Measurements from ENCODE around the gene CDIP1.

CDIP1 gene

DNA sequence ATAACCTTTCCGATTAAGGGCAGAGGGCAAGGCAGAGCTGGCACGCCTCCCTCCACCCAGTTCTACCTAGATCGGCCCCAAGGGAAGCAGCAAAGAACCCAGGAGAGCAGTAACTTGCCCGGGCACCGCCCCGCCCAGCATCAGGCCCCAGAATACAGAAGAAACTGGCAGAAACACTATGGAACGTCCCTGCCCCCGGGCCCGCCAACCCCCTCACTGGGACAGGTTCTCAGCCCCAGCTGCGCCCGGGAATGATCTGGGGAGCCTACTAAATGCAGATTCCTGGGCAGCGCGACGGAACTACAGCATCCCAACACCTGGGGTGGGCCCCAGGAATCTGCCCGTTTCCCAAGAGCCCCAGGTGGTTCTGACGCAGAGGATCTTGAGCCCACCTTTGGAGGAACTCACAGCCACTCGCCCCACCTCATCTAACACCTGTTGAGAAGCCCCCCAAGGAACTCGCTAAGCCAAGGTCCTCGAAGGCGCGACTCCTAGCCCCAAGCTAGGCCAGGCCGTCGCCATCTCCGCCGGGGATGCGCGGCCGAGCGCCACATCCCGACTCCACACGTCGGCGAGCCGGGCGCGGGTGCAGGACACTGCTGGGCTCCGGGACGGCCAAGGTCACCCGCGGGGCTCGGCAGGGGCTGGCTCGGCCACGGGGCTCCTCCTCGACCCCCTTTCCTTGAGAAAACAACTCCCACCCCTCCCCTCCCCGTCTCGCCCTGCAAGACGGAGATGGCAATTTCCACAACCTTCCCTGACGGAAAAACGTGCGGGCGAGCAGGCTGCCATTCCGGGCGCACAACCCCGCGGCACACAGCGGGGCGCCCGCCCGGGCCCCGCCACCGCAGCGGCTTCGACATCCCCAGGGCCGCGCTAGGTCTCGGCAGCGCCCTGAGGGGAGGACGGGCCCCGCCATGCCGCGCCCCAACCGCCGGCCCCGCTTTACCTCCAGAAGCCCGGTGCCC lies 913 bp downstream of the CDIP1 start:
- peak in 1 of 2 donors; percentile 46 for DNase-seq

DNA sequence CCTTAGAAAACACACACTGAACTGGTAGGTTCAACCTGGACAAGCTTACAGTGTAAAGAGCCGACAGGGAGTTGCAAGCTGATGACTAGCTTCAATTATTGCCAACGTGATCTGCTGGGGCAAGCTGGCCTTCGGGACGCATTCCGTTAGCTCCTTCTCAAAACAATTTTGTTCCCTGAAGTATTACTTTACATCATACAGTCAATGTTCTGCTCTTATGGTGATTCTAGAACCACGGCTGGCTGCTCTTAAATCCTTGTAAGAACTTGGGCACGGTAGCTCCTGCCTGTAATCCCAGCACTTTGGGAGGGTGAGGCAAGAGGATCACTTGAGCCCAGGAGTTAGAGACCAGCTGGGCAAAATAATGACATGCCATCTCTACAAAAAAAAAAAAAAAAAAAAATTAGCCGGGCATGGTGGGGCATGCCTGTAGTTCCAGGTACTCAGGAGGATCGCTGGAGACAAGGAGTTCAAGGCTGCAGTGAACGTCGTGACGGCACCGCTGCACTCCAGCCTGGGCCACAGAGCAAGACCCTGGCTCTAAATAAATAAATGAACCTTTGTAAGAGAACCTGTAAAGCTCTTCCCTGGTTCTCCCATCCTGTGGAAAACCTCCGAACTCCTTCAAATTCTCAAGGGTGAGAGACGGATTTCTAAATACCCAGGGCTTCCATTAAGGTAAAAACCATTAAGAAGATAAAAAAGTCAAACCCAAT lies 2.0 kb downstream of the CDIP1 start:
- no peak for DNase-seq

DNA sequence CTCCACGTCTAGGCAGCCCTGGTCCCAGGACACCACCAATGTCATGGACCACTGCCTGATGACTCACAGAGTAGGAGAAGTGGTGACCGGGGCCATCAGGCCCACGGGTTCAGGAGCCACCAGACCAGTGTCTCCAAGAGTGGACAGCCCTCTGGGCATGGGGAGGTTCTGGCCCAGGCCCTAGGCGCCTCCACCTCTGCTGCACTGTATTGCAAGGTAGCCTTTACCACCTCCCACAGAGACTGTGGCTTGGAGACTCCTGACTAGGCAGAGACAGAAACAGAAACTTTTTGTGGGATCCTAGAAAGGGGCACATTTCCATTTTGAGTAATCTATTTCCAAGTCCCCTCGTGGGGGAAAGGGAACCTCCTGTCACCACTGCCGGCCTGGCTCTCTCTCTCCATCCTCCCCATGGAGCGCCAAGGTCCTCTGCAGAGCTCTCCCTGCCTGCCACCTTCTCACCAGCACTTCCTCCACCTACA lies 2.9 kb downstream of the CDIP1 start:
- no peak for DNase-seq

DNA sequence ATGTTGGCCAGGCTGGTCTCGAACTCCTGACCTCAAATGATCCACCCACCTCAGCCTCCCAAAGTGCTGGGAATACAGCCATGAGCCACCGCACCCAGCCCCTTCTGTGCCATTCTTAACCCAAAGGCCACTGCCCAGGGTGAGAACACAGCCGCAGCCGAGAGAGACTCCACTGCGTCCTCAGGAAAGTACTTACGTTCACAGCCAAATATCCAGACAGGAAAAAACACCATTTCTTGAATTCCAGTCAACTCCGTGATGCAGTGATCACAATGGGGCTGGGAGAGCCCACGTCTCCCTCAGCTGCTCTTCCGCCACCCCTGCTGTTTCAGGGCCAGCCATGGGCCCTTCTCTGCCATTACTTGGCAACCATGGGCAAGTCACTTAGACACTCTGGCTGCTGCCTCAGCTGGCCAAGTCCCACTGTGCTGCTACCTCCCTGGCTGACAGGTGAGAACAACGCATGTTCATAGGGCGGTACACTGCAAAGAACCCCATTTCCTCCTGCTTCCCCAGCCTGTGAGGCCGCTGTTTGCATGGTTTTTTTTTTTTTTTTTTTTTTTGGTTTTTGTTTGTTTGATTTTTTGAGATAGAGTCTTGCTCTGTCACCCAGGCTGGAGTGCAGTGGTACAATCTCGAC lies 4.3 kb downstream of the CDIP1 start:
- no peak for DNase-seq

DNA sequence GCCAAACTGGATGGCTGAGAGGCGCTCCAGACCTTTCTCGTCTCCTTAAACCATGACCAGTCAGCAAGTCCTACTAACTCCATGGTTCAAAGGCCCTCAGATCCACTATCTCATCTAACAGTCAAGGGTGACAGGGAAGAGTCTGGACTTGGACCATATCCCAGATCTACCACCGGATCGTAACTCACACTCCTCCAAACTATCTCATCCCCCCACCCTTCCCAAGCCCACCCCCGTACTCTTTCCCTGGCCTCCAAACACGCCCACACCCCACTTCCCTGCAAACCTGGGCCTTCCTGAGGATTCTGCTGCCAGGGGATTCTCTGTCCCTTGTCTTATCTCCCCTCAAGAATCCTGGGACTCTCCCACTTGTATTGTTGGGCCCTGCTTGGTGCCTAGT lies 5.1 kb downstream of the CDIP1 start:
- DNase-seq = no peak

DNA sequence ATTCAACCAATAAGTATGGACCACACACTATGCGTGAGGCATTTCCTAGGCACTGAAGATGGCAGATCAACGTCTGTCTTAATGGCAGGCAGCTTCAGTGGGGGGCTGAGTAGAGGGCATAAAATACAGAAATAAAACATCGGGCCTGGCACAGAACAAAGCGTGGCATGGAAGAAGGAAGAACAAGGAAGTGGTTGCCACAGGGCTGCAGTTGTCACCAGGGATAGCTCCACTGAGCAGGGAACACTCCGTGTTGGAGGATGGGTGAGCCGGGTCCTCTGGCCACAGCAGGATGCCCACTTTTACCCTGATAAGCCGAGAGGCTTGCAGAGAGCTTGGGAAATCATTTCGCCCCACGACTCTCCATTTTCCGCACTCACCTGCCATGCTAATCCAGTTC lies 6.3 kb downstream of the CDIP1 start:
- no peak for DNase-seq

DNA sequence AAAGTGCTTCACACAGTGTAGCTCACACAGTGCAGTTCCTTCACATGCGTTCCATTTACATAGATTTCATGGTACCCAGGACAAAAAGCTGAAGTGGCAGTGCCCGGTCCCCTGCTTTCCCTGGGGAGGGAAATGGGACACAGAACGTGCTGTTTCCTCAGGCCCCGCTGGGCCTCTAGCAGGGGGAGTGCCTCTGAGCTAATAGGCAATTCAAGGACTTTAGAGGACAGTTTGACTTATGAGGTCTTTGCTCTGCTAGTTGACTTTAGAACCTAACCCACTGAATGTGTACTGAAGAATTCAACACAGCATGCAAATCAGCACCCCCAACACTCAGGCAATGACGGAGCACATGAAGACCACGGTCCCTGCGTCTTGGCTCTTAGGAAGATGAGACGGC lies 6.8 kb downstream of the CDIP1 start:
- DNase-seq = no peak

DNA sequence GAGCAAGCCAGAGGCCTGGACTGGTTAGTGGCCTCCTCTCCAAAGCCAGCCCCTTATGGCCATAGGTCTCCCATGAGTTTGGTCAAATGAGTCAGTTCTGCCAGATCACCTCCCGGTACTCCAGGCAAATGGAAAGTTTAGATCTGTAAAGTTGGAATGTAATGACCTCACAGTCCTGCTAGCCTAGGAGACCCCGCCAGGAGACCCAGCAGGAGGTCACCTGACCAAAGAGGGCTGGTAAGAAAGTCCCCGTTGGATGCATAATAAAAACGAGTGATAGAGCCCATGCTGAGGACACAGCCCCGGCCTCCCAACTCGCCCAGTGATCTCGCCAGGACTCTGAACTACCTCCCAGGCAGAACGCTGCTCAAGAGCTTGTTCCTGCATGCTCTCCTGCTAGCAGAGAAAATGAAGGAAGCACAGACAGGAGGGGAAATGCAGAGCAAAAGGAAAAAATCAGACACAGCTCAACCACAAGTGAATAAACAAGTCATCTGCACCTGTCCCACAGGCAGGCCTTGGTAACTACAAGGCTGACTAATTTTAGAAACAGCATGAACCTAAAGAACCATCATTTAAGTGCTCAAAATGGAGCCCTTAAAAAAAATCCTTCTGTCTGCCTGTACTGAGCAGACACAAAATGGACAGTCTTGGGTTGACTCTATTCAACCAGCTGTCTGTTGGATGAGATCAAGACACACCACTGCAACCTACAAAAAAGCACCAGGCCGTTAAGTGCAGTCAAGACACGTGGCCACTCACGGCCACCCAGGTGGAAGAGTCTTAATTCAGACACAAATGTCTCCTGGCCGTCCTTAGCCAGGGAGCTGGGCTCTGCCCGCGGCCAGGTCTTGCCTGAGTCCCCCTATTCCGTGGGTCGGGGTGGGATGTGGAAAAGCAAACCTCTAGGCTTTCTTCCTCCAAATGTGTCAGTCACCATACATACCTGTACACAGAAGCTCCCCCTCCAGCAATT lies 9.2 kb downstream of the CDIP1 start:
- no peak for DNase-seq

DNA sequence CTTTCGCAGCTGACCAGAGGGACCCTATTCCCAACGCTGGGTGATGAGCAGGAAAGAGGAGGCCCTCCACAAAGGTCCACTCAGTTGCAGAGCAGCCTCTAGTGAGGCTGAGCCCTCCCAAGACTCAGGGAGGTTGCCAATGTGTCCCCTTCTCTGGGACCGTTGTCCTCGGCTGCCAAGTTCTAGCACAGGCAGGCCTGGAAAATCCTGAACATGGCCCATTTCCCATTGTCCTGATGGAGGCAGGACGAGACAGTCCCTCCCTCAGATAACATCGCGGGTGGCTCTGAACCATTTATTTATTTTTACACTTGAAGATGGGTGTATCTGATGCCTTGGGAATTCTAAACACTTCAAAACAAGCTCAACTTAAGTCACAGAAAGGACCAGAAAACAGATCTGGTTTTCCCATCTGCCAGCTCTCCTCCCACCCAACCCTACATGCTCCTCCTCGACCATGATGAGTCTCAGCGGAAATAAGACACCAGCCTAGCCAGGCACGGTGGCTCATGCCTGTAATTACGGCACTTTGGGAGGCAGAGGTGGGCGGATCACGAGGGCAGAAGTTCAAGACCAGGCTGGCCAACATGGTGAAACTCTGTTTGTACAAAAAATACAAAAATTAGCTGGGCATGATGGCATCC lies 12.8 kb downstream of the CDIP1 start:
- DNase-seq = no peak

DNA sequence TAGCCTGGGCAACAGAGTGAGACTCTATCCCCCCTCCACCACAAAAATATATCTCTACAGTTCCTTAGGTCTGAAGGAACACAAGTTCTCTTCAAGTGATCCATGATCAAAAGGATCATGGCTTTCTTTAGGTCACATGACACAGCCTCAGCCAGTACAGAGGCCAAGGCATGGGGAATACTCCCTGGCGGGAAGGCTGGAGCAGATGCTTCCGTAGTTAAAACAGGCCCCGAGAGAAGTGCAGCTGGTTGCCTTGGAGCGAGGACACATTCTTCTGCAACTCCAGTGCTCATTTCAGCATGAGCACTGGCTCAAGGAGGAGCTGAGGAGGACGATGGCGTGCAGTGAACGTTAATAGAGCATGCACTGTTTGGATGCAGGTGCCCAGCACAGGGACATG lies 13.5 kb downstream of the CDIP1 start:
- DNase-seq = peak in 1 of 2 donors; percentile 33

DNA sequence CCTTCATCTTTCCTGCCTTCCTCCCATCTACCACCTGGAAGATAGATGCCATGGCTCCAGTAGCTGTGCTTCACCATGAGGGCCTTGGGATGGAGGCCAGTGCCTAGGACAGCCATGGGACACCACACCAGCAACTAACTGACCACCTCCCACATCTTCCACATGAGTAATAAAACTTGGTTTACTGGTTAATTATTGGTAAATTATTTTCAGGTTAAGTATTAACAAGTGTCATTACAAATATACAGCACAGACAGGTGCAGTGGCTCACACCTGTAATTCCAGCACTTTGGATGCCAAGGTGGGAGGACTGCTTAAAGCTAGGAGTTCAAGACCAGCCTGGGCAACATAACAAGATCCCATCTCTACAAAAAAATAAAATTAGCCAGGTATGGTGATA lies 14.0 kb downstream of the CDIP1 start:
- no peak for DNase-seq

DNA sequence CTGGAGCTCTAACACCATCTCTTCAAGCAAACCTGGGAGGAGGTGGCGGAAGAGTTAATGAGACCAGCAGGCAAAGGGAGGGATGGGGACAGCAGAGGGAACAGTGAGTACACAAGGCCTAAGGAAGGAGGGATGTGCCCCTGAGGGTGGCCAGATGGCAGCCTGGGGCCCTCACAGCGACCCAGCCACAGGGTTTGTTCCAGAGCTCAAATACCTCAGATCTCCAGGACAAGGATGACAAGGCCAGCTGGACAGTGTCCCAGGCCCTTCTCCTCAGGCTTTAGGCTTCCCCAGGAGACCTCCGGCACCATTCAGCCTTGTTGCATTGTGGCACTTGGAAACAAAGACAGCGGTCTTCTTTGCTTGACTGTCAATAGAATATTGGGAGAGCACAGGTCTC lies 14.9 kb downstream of the CDIP1 start:
- peak in 1 of 2 donors; percentile 27 for DNase-seq

DNA sequence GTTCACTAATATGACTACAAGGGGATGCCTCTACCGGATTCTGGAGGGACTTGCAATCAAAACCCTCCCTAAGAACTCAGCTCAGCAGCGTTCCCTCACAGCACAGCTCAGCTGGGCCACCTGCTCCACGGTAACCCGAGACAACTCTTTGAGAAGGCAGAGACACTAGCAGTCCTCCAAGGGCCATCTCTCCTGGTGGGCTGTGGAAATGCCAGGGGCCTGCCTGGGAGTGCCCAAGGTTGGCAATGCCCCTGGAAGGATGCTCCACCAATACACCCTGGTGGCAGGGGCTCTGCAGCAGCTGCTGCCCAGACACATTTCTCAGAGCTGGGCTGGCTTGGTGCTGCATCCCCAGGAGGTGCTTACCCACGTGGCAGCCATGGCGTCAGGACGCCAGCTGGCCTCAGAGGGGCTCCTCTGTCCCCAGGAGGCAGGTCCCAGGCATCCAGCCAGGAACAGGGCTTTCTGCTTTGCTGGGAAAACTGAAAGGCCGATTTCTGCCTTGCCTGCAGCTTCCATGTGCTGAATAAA lies 16.5 kb downstream of the CDIP1 start:
- peak; percentile 67 to 69 for DNase-seq

DNA sequence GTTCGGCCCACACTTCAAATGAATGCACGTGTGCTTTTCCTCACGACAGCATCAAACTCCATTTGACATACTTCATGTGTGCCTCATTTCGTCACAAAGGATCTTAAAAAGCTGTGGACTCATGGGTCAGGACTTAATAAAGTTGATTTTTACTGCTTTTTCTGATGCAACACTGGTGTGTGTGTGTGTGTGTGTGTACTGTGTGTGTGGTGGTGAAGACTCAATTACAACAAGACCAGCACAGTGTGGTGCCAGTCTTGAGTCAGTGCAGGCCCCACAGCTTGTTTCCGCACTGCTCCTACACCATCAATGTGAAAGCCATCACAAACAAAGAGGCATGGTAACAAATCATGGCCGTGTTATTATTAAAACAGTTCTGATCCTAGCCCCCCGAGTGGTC lies 17.7 kb downstream of the CDIP1 start:
- no peak for DNase-seq

DNA sequence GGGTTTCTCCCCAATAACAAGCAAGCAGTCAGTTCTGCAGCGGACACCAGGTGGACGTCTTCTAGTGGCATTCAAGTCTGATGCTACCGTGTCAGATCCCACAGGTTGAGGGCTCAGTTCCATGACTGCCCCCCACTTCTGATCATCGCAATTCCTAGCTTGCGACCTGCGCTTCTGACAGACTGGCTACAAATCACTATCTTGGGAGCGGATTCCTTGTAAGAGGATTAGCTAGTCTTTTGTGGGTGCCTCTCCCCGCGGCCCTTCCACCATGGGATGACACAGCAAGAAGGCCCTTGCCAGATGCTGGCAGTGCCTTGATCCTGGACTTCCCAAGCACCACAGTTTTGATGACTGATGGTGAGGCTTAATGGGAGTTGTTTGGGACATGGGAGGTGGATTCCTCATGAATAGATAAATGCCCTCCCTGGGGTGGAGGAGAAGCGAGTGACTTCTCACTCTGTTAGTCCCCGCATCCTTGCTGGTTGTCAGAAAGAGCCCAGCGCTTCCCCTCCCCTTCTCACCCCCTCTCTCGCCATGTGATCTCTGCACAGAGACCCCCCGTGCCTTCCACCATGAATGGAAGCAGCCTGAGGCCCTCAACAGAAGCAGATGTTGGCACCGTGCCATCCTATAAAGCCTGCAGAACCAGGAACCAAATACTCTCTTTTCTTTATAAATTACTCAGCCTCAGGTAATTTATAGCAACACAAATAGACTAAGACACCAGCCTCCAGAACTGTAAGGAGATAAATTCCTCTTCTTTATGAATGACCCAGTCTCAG lies 19.1 kb downstream of the CDIP1 start:
- no peak for DNase-seq

DNA sequence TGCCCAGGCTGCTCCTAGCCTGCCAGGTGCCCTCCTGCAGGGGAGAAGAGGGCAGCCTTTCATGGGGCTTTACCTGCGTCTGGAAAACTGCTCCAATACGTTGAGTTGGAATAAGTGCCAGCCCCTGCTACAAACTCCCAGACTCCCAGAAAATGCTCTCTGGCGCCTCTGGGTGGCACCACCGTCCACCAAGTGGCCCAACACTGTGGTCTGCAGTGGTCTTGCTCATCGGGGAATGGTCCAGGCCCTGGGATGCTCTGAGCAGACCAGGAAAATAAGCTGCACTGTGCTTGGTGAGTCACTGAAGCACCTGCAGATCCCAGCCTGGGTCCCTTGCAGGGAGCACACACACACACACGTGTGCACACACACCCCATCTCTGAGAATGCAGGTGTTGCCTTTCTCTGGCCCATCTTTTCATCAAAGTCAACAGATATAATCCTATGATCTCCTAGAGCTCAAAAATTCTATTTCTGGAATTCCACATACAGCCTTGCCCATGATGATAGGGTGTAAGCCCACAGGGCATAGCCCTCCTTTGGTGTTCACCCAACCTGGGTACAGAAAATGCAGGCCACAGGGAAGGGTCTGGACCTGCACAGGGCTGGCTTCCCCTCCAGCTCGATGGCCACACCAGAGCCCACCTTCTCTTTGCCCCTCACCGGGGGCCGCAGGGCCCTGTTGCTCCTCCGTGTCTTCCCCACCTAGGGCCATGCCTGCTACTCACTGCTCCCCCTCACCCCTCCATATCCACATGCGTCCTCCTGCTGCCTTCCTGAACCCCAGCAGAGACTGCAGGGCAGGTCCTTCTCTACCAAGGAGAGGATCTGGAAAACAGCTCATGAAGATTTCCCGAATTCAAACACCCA lies 20.5 kb downstream of the CDIP1 start:
- peak in 1 of 2 donors; percentile 37 for DNase-seq

DNA sequence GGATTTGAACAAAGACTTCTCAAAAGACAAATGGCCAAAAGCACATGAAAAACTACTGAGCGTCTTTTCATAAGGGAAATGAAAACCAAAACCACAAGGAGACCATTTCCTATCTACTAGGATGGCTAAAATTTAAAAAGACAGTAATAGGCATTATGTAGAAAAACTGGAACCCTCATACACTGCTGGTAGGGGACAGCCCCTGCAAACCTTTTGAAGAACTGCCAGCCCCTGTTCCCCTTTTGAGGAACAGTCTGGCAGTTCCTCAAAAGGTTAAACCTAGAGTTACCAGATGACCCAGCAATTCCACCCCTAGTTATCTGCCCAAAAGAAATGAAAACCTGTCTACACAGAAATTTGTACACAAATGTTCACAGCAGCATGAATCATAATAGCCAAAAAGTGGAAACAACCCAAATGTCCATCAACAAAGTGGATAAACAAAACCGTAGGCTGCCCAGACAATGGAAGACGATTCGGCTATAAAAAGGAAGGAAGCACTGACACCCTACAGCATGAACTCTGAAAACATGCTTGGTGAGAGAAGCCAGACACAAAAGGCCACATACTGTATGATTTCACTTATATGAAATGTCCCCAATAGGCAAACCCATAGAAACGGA lies 22.9 kb downstream of the CDIP1 start:
- DNase-seq = no peak

DNA sequence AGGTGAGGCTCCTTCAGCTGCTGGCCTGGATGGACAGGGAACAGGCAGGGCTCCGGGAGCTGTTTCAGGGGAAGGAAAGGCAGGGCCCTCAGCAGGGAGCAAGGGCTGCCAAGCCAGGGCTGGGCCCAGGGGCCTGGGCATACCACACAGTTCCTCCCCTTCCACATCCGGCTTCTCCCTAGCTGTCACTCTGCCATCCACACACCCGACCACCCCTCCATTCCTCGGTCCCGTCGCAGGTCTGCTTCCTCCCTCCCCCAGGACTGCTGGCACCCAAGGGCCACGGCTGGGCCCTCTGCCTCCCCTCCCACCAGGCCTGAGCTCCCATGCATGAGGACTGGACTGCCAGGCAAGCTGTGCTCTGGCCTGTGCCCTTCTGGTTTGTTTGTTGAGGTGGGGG lies 24.0 kb downstream of the CDIP1 start:
- no peak for DNase-seq

DNA sequence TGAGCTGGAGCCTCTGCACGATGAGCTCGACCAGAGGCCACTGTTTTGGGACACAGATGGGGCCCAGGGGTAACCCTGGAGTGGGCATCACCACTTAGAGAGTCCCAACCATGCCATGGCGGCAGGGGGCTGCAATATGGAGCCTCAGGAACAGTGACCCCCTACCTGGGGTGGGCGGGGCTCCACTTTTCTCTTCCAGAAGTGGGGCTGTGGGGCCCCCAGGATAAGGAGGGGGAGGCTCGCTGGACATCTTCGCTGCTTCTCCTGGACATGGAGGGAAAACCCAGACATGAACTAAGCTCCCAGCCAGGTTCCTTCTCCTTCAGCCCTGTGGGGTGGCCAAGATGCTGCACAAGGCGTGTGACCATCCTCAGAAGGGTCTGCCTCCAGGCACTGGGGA lies 24.7 kb downstream of the CDIP1 start:
- DNase-seq = no peak
